Thyroid gland (tissue), 4 donors: ENCODE measurements around the gene KIRREL3.

Experiments
- POLR2A ChIP-seq, 2 donors: fragments of 450-650 bp; IDR thresholded peaks; one replicate each; pipeline ENCODE4 v1.6.1; 2017; ENCODE audit warnings: antibody characterized with exemption in 2 of 2, mild to moderate bottlenecking in 2 of 2, moderate library complexity in 1 of 2
- TF ChIP-seq, protein P1 (sequence below), 6 experiments: fragments of 200-600 bp in 3 of 6; fragments of 450-650 bp in 3 of 6; sonication (generic) in 3 of 6; IDR thresholded peaks; one replicate each; pipeline ENCODE4 v1.5.1; 2016 to 2019; ENCODE audit warnings: antibody characterized with exemption in 6 of 6, mild to moderate bottlenecking in 2 of 6, inconsistent platforms in 1 of 6, moderate library complexity in 1 of 6

DNA sequence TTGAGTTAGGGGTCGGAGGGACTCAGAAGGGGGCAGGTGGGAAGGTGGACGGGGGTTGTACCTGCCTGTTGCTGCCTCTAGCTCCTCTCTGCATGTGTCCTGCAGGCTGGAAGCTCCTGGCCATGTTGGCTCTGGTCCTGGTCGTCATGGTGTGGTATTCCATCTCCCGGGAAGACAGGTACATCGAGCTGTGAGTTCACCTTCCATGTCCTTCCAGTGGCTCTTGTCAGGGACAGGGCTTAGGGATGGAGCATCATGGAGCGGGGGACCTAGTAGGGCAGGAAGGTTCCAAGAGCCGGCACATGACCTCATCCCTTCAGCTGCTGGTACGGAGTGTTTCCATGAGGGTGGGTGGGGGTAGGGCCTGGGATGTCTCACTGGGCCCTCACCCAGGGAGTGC is 594.2 kb downstream of the KIRREL3 start:
- TF ChIP-seq, protein P1, sequence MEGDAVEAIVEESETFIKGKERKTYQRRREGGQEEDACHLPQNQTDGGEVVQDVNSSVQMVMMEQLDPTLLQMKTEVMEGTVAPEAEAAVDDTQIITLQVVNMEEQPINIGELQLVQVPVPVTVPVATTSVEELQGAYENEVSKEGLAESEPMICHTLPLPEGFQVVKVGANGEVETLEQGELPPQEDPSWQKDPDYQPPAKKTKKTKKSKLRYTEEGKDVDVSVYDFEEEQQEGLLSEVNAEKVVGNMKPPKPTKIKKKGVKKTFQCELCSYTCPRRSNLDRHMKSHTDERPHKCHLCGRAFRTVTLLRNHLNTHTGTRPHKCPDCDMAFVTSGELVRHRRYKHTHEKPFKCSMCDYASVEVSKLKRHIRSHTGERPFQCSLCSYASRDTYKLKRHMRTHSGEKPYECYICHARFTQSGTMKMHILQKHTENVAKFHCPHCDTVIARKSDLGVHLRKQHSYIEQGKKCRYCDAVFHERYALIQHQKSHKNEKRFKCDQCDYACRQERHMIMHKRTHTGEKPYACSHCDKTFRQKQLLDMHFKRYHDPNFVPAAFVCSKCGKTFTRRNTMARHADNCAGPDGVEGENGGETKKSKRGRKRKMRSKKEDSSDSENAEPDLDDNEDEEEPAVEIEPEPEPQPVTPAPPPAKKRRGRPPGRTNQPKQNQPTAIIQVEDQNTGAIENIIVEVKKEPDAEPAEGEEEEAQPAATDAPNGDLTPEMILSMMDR (IDR thresholded peaks at IDR 0.05) = no peak
- TF ChIP-seq POLR2A (IDR thresholded peaks at IDR 0.05) = no peak
